ENCODE results near the gene TRIM47.

TRIM47 gene

GRCh38 chr17:75904749-75905521 is 26.6 kb upstream of the TRIM47 start, which contains the start of gene MRPL38:
TSS of gene MRPL38 (minus strand) at chr17:75904884. CDS start at chr17:75904875, 9 bp downstream.
- no peaks in the 10 kb centered on the region for H3K9me3 ChIP-seq
- H3K4me3 ChIP-seq (ENCODE audit: low read depth, low read length), result peak within 1 kb of the TSS; percentile 91
- peaks cover 17% of the 10 kb centered on the region for H3K36me3 ChIP-seq
- TF ChIP-seq, protein P1, sequence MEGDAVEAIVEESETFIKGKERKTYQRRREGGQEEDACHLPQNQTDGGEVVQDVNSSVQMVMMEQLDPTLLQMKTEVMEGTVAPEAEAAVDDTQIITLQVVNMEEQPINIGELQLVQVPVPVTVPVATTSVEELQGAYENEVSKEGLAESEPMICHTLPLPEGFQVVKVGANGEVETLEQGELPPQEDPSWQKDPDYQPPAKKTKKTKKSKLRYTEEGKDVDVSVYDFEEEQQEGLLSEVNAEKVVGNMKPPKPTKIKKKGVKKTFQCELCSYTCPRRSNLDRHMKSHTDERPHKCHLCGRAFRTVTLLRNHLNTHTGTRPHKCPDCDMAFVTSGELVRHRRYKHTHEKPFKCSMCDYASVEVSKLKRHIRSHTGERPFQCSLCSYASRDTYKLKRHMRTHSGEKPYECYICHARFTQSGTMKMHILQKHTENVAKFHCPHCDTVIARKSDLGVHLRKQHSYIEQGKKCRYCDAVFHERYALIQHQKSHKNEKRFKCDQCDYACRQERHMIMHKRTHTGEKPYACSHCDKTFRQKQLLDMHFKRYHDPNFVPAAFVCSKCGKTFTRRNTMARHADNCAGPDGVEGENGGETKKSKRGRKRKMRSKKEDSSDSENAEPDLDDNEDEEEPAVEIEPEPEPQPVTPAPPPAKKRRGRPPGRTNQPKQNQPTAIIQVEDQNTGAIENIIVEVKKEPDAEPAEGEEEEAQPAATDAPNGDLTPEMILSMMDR (IDR thresholded peaks at IDR 0.05; ENCODE audit: low read depth, low read length), result peak; percentile 84
- no peaks in the 10 kb centered on the region for H3K27me3 ChIP-seq
- DNase-seq, result peak; percentile 98
- peaks cover 8% of the 10 kb centered on the region for H3K4me1 ChIP-seq

DNA sequence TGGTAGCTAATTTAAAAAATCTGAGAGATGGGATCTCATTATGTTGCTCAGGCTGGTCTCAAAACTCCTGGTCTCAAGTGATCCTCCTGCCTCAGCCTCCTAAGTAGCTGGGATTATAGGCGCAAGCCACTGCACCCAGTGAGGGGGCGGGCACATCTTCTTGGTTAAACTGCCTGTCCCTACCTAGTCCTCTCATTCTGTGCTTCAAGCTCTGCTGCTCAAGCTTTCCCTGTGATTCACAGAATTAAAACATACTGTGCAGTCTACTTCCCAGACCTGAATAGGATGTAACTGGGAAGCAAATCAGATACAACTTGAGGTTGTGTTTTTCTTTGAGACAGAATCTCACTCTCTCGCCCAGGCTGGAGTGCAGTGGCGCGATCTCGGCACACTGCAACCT is 24.0 kb upstream of the TRIM47 start:
- Histone ChIP-seq H3K36me3 (peaks cover 41% of the 10 kb centered on the region), H3K9me3 (no peaks in the 10 kb centered on the region), H3K27me3 (no peaks in the 10 kb centered on the region), H3K4me1 (no peaks in the 10 kb centered on the region), H3K4me3 (ENCODE audit: low read depth, low read length) (no peak overlapping the region)
- DNase-seq, result no peak
- TF ChIP-seq, protein P1 (IDR thresholded peaks at IDR 0.05; ENCODE audit: low read depth, low read length), result no peak

- Histone ChIP-seq H3K27me3 (no peaks in the 10 kb centered on the region), H3K36me3 (peaks cover 43% of the 10 kb centered on the region), H3K4me1 (peaks cover 4% of the 10 kb centered on the region; the same call in 1 of the 2 replicates), H3K9me3 (no peaks in the 10 kb centered on the region), H3K4me3 (ENCODE audit: low read depth, low read length) (no peak overlapping the region)
- DNase-seq, result no peak
- TF ChIP-seq, protein P1 (IDR thresholded peaks at IDR 0.05; ENCODE audit: low read depth, low read length), result no peak
These were observed 23.3 kb upstream of the TRIM47 start for GRCh38 chr17:75901727-75902126.

DNA sequence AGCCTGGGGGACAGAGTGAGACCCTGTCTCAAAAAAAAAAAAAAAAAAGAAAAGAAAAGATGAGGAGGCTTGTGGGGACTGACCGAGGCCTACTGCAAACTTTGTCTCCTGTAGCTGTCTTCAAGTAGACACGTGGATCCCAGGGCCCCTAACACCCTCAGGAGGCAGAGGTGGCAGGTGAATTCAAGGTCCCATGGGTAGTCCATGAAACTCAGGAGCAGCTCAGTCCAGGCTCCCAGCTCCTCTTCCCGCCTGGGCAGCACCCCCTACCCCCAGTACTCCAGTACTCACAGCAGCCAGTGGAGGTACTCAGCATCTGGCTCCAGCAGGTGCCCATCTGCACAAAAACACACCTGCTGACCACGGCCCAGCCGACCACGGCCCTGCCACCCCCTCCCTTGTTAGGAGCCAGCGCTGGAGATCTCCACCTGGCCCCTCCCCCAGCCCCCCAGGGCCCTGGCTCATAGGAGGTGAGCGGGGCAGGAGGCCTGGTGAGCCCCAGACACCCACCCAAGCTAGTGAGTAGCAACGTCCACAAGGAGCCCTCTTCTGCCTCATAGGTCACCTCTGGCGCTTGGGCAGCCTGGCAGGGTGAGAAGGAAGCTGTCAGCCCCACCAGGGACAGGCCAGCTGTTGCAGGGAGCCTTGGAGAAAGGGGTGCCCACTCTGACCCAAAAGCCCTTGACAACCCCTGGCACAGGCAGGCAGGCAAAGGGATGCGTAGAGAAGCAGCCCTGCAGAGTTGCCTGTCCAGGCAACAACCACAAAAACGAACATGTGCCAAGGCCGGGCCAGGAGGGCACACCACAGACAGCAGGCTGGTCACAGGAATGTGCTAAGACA is 22.5 kb upstream of the TRIM47 start:
- peaks cover 43% of the 10 kb centered on the region for H3K36me3 ChIP-seq
- no peak overlapping the region for H3K4me3 ChIP-seq (ENCODE audit: low read depth, low read length)
- no peaks in the 10 kb centered on the region for H3K9me3 ChIP-seq
- peaks cover 5% of the 10 kb centered on the region; the same call in 1 of the 2 replicates for H3K4me1 ChIP-seq
- DNase-seq, result no peak
- TF ChIP-seq, protein P1 (IDR thresholded peaks at IDR 0.05; ENCODE audit: low read depth, low read length), result no peak
- H3K27me3 ChIP-seq, result no peaks in the 10 kb centered on the region

DNA sequence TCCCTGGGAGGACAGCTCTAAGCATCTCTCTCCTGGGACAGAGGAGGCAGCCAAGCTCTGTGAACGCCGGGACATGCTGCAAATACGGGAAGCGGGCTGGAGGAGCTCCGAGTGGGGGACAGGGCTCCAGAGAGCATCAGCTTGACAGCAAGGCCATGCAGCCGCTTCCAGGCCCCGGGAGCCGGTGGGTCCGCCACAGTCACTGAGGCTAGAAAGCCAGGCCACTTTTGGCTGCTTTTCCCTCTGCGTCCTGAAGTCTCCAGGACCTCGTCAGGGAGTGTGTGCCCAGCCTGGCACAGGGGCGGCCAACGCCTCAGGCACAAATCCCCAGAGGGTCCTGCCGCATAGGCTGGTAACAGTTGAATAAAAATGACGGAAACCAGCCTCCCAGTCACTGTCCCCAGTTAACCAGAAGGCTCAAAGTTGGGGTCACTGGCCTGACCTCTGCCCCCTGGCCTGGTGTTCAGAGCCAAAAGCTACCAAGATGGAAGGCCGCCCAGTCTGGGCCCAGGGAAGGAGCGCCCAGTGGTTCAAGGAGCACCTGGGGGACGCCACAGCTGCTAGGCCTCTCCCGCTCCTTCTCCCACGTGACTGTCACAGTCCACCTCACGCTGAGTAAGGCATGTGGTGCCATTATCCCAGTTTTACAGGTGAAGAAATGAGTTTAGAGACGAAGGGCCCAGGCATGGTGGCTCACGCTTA is 21.5 kb upstream of the TRIM47 start:
- Histone ChIP-seq H3K36me3 (peaks cover 43% of the 10 kb centered on the region), H3K9me3 (no peaks in the 10 kb centered on the region), H3K4me1 (peaks cover 9% of the 10 kb centered on the region; the same call in 1 of the 2 replicates), H3K27me3 (no peaks in the 10 kb centered on the region), H3K4me3 (ENCODE audit: low read depth, low read length) (no peak overlapping the region)
- TF ChIP-seq, protein P1 (IDR thresholded peaks at IDR 0.05; ENCODE audit: low read depth, low read length), result no peak
- DNase-seq, result no peak
